ENCODE results near the gene GSK3A.

DNA sequence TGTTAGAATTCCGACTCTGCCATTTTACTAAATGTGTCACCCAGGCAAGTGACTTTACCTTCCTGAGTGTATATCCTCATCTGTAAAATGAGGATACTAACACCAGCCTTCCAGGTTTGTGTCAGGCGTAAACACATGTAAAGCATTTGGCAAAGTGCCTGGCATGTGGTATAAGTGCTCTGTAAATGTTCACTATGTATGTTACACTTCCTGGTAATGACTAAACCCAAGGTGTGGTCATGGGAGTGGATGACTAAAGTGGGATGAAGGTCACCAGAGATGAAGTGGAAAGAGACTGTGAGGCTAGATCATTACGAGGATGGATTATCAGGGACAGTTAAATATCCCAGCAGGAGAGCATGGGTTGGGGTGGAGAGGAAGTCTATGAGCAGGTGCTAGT is 50.5 kb downstream of the GSK3A start:
- TF ChIP-seq, protein P1, sequence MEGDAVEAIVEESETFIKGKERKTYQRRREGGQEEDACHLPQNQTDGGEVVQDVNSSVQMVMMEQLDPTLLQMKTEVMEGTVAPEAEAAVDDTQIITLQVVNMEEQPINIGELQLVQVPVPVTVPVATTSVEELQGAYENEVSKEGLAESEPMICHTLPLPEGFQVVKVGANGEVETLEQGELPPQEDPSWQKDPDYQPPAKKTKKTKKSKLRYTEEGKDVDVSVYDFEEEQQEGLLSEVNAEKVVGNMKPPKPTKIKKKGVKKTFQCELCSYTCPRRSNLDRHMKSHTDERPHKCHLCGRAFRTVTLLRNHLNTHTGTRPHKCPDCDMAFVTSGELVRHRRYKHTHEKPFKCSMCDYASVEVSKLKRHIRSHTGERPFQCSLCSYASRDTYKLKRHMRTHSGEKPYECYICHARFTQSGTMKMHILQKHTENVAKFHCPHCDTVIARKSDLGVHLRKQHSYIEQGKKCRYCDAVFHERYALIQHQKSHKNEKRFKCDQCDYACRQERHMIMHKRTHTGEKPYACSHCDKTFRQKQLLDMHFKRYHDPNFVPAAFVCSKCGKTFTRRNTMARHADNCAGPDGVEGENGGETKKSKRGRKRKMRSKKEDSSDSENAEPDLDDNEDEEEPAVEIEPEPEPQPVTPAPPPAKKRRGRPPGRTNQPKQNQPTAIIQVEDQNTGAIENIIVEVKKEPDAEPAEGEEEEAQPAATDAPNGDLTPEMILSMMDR (conservative IDR thresholded peaks at IDR 0.05 in 1 of 2, IDR thresholded peaks at IDR 0.05 in 1 of 2; ENCODE audit: extremely low read depth in 1 of 2, insufficient read depth in 1 of 2, low read depth in 1 of 2, low read length in 2 of 2): no peak
- TF ChIP-seq EZH2 (IDR thresholded peaks at IDR 0.05; ENCODE audit: borderline replicate concordance, low read length): no peak

Measured in mammary epithelial cell (primary cell).